Measurements from ENCODE around the gene ACSM2A. TPM values are rescaled to one million over a fixed set of nuclear protein-coding genes. Genes with fewer than 3 reads are reported as not detected.

The ACSM2A gene
- total RNA-seq, 1 experiment from 2014 or later, result not detected

DNA sequence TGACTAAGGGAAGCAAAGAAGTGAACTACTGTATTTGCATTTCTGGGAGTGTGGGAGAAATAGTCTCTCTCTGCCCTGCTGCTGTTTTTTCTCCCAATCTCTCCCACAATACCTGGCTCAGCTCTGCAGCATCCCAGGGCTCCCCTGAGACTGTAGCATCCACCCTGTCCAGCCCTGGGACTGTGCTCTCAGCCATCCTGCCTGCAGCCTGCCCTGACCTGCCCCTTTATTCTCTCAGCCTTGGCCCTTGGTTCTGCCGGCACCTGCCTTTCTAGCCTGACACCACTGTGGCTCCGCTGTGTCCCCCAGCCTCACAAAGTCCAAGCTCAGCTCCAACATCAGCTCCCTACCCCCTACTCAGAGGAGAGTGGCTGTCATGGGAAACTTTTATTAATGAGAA is 48.7 kb upstream of the ACSM2A start:
- no CpG with 5 or more reads among the region's 2 CpGs for WGBS (ENCODE audit: extremely low coverage, insufficient read length, low lambda C conversion rate)
- TF ChIP-seq, protein P1, sequence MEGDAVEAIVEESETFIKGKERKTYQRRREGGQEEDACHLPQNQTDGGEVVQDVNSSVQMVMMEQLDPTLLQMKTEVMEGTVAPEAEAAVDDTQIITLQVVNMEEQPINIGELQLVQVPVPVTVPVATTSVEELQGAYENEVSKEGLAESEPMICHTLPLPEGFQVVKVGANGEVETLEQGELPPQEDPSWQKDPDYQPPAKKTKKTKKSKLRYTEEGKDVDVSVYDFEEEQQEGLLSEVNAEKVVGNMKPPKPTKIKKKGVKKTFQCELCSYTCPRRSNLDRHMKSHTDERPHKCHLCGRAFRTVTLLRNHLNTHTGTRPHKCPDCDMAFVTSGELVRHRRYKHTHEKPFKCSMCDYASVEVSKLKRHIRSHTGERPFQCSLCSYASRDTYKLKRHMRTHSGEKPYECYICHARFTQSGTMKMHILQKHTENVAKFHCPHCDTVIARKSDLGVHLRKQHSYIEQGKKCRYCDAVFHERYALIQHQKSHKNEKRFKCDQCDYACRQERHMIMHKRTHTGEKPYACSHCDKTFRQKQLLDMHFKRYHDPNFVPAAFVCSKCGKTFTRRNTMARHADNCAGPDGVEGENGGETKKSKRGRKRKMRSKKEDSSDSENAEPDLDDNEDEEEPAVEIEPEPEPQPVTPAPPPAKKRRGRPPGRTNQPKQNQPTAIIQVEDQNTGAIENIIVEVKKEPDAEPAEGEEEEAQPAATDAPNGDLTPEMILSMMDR (conservative IDR thresholded peaks at IDR 0.05), result no peak
- Histone ChIP-seq H4K8ac (replicated peaks; ENCODE audit: insufficient read length, low read depth, low read length) (no peak overlapping the region), H2BK120ac (ENCODE audit: low read depth, low read length, poor library complexity, severe bottlenecking) (no peak overlapping the region), H3K23me2 (ENCODE audit: insufficient read length, low read depth, low read length, poor library complexity, severe bottlenecking) (no peaks in the 10 kb centered on the region), H4K91ac (ENCODE audit: insufficient read length, low read depth, low read length) (no peak overlapping the region), H2BK15ac (ENCODE audit: low read depth, low read length) (no peak overlapping the region), H3T11ph (ENCODE audit: low read length) (no peak overlapping the region), H3K4me1 (ENCODE audit: insufficient read depth, low read length) (no peaks in the 10 kb centered on the region; the same call in 1 of the 2 replicates), H2BK5ac (ENCODE audit: insufficient read length, low read length) (no peak overlapping the region), H3K9me3 (ENCODE audit: control insufficient read depth, low read depth, low read length) (no peaks in the 10 kb centered on the region), H3K79me1 (ENCODE audit: insufficient read depth, low read depth, low read length, poor library complexity, severe bottlenecking) (no peaks in the 10 kb centered on the region), H4K20me1 (ENCODE audit: control insufficient read depth, insufficient read depth, insufficient read length) (no peaks in the 10 kb centered on the region), H2BK12ac (ENCODE audit: insufficient read length, low read depth, low read length) (no peak overlapping the region), H3K4me2 (ENCODE audit: insufficient read depth, insufficient read length, low read length) (no peak overlapping the region), H2AK5ac (ENCODE audit: insufficient read length, low read length) (no peak overlapping the region), H3K9ac (ENCODE audit: extremely low read depth, insufficient read length, low read length) (no peak overlapping the region), H3K27ac (ENCODE audit: insufficient read length, low read depth, low read length) (no peak overlapping the region), H3K27me3 (ENCODE audit: insufficient read depth, low read length) (no peaks in the 10 kb centered on the region), H3K79me2 (ENCODE audit: insufficient read depth, low read length) (no peaks in the 10 kb centered on the region), H4K5ac (ENCODE audit: insufficient read length, low read depth, low read length) (no peak overlapping the region), H3K4ac (ENCODE audit: low read depth, low read length) (no peak overlapping the region), H3K23ac (ENCODE audit: insufficient read length, low read depth, low read length) (no peak overlapping the region), H3K14ac (ENCODE audit: insufficient read depth, low read length) (no peak overlapping the region; the same call in 1 of the 2 replicates), H2BK20ac (ENCODE audit: low read depth, low read length, poor library complexity, severe bottlenecking) (no peak overlapping the region), H3K18ac (ENCODE audit: insufficient read length, low read depth, low read length) (no peak overlapping the region), H3K56ac (ENCODE audit: insufficient read length, low read depth, low read length) (no peak overlapping the region), H2AFZ (ENCODE audit: low read length) (no peak overlapping the region)
- no peak for DNase-seq
- H3K27me3 Mint-ChIP-seq (ENCODE audit: low read depth), result no peaks in the 10 kb centered on the region
- no peak overlapping the region; a peak in 1 of 7 replicates for H3K27ac Mint-ChIP-seq
- H3K4me3 Mint-ChIP-seq, result no peak overlapping the region
- H3K9me3 Mint-ChIP-seq, result no peaks in the 10 kb centered on the region
- no peaks in the 10 kb centered on the region for H3K36me3 Mint-ChIP-seq (ENCODE audit: insufficient read depth in 1 of 3, low read depth in 3 of 3)
- peaks cover 0 to 4% of the 10 kb centered on the region in 2 experiments; a peak in 2 of 4 replicates for H3K4me1 Mint-ChIP-seq
